ENCODE results near the gene ZDHHC14.

The ZDHHC14 gene

DNA sequence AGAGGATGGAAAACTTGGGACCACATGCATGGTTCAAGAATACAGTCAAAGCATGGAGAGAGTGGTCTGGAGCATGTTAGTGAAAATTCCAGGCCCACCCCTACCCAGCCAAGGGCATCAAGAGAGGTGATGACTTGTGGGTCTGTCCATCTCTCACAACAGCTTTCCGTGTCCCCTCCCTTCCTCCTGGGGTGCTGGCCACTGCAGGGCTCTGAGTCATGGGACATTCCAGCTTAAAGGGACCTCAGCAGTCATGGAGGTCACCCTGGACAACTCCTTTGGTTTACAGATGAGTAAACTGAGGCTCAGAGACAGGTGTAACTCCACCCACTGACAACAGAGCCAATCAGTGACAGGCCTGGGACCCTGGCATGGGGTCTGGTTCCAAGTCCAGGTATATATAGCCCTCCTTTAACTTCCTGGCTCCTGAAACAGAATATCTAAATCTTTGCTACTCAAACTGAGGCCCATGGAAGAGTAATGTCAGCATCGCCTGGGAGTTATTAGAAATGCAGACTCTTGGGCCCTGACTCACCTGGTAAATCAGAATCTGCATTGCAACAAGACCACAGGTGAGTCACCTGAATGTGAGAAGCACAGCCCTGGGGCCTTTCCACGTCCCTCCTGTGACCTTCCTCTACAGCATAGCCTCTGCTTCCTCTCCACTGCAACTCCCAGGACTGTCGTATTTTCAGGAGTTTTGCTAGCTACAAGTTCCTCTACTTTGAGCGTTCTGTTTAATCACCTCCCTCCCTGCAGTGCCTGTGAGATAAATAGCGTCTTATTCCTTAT, 170.2 kb downstream of the ZDHHC14 start:
- Histone ChIP-seq H4K20me1 (ENCODE audit: insufficient read depth) (no peaks in the 10 kb centered on the region), H3K79me2 (ENCODE audit: insufficient read depth, low read depth) (no peaks in the 10 kb centered on the region), H3K4me3 (IDR thresholded peaks at IDR 0.05; ENCODE audit: insufficient read depth, low read depth, low read length) (no peak overlapping the region), H3K4me1 (ENCODE audit: low read depth, poor library complexity, severe bottlenecking) (no peaks in the 10 kb centered on the region), H3K27me3 (ENCODE audit: insufficient read depth, low read depth) (no peaks in the 10 kb centered on the region), H3K4me2 (no peak overlapping the region), H3K27ac (no peak overlapping the region), H2AFZ (ENCODE audit: low read depth) (no peak overlapping the region), H3K36me3 (ENCODE audit: insufficient read depth) (no peaks in the 10 kb centered on the region), H3K9ac (no peak overlapping the region)
- TF ChIP-seq, protein P1, sequence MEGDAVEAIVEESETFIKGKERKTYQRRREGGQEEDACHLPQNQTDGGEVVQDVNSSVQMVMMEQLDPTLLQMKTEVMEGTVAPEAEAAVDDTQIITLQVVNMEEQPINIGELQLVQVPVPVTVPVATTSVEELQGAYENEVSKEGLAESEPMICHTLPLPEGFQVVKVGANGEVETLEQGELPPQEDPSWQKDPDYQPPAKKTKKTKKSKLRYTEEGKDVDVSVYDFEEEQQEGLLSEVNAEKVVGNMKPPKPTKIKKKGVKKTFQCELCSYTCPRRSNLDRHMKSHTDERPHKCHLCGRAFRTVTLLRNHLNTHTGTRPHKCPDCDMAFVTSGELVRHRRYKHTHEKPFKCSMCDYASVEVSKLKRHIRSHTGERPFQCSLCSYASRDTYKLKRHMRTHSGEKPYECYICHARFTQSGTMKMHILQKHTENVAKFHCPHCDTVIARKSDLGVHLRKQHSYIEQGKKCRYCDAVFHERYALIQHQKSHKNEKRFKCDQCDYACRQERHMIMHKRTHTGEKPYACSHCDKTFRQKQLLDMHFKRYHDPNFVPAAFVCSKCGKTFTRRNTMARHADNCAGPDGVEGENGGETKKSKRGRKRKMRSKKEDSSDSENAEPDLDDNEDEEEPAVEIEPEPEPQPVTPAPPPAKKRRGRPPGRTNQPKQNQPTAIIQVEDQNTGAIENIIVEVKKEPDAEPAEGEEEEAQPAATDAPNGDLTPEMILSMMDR (conservative IDR thresholded peaks at IDR 0.05; ENCODE audit: low read depth, low read length), result no peak

DNA sequence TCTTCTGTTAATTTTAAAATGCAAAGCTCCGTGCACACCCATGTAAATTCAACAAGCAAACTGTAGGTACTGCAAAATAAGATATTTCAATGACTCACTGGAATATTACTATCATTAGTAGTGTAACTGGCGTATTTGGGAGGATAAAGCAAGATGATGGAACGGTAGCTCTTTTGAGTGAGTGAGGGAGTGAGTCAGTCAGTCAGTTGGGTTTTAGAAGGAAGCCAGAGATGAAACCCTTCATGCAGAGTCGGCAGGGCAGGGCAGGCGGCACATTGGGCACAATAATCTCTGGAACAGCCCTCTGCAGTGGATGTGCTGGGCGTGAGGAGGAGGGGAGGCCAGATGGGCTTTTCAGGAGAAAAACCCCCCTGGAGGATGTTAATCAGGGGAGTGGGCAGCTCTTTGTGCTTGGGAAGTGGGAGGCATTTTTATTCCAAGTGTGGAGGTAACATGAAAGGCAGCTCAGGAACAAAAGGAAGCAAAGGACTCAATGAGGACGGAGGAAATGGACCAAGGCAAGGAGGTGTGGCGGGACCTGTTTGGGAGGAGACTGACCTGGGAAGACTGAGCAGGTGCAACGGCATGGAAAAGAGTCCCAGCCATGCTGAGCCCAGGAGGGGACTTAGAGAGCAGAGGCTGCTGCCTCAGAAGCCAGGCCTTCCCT, 171.2 kb downstream of the ZDHHC14 start:
- no peak overlapping the region for H3K9ac ChIP-seq
- TF ChIP-seq, protein P1 (conservative IDR thresholded peaks at IDR 0.05; ENCODE audit: low read depth, low read length), result no peak
- H3K27me3 ChIP-seq (ENCODE audit: insufficient read depth, low read depth), result no peaks in the 10 kb centered on the region
- H3K36me3 ChIP-seq (ENCODE audit: insufficient read depth), result no peaks in the 10 kb centered on the region
- H3K79me2 ChIP-seq (ENCODE audit: insufficient read depth, low read depth), result no peaks in the 10 kb centered on the region
- no peak overlapping the region for H3K27ac ChIP-seq
- no peak overlapping the region for H3K4me3 ChIP-seq (IDR thresholded peaks at IDR 0.05; ENCODE audit: insufficient read depth, low read depth, low read length)
- no peak overlapping the region for H2AFZ ChIP-seq (ENCODE audit: low read depth)
- no peak overlapping the region for H3K4me2 ChIP-seq
- no peaks in the 10 kb centered on the region for H3K4me1 ChIP-seq (ENCODE audit: low read depth, poor library complexity, severe bottlenecking)
- no peaks in the 10 kb centered on the region for H4K20me1 ChIP-seq (ENCODE audit: insufficient read depth)

DNA sequence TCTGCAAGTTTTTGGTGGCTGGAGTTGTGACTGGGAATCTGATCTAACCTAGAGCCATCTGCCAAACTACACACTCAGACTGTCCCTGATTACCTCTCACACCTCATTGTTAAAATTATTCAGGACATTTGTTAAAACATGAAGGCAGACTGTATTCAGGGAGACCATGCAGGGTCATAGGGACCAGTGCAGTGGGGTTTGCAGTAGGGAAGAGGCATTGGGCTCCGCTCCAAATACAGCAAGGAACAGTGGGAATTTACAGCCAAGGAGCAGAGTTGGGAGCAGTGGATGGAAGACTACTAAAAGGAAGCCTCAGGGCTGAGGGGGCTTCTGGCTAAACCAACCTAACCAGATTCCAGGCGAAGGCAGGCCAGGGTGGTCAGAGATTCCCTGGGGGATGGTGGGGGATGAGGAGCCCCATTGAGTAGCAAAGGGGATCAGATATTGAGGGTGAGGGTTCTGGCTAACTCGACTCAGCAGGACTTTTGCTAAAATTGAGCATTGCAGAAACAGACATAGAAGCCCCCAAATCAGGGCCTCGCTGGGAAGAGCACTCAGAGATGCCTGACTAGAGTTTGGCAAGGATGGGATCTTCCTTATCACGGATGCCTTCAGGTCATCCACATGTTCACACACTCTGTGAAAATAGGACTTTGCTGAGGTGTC, 172.0 kb downstream of the ZDHHC14 start:
- H3K79me2 ChIP-seq (ENCODE audit: insufficient read depth, low read depth), result no peaks in the 10 kb centered on the region
- H3K36me3 ChIP-seq (ENCODE audit: insufficient read depth), result no peaks in the 10 kb centered on the region
- no peak overlapping the region for H3K4me2 ChIP-seq
- H4K20me1 ChIP-seq (ENCODE audit: insufficient read depth), result no peaks in the 10 kb centered on the region
- H3K9ac ChIP-seq, result no peak overlapping the region
- H2AFZ ChIP-seq (ENCODE audit: low read depth), result no peak overlapping the region
- H3K27ac ChIP-seq, result no peak overlapping the region
- H3K4me1 ChIP-seq (ENCODE audit: low read depth, poor library complexity, severe bottlenecking), result peaks cover 5% of the 10 kb centered on the region
- H3K4me3 ChIP-seq (IDR thresholded peaks at IDR 0.05; ENCODE audit: insufficient read depth, low read depth, low read length), result no peak overlapping the region
- TF ChIP-seq, protein P1 (conservative IDR thresholded peaks at IDR 0.05; ENCODE audit: low read depth, low read length), result no peak
- no peaks in the 10 kb centered on the region for H3K27me3 ChIP-seq (ENCODE audit: insufficient read depth, low read depth)

DNA sequence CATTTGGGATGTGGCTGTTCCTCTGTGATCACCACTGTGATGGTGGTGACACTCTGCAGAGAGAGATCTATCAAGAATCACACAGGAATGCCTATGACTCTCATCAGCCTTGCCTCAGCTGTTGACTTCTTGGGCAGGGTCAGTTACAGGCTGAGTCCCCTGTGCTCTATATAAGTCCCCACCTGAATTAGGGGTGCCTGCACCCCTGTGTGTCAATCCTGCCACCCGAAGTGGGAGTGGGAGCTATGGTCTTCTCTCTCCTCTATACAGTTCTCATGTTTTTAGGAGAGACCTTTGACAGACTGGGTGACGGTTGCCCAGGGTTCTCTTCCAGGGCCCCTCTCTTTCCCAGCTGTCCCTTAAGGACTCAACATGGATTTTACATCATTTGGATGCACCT, 173.8 kb downstream of the ZDHHC14 start:
- no peak overlapping the region for H3K4me3 ChIP-seq (IDR thresholded peaks at IDR 0.05; ENCODE audit: insufficient read depth, low read depth, low read length)

More for the DNA sequence above, 173.8 kb downstream of the ZDHHC14 start:
- Histone ChIP-seq H3K4me1 (ENCODE audit: low read depth, poor library complexity, severe bottlenecking) (peaks cover 5% of the 10 kb centered on the region), H3K36me3 (ENCODE audit: insufficient read depth) (no peaks in the 10 kb centered on the region), H3K9ac (no peak overlapping the region), H3K27me3 (ENCODE audit: insufficient read depth, low read depth) (no peaks in the 10 kb centered on the region), H3K4me2 (no peak overlapping the region), H4K20me1 (ENCODE audit: insufficient read depth) (no peaks in the 10 kb centered on the region), H2AFZ (ENCODE audit: low read depth) (no peak overlapping the region), H3K27ac (no peak overlapping the region), H3K79me2 (ENCODE audit: insufficient read depth, low read depth) (no peaks in the 10 kb centered on the region)
- TF ChIP-seq, protein P1 (conservative IDR thresholded peaks at IDR 0.05; ENCODE audit: low read depth, low read length), result no peak
